Measurements from ENCODE around the gene PAPSS1. TPM values are rescaled to one million over a fixed set of nuclear protein-coding genes. Genes with fewer than 3 reads are reported as not detected.

Gene PAPSS1
- total RNA-seq, 2 donors from 2014 or later = 20.0 to 29.8 TPM

GRCh38 chr4:107742791-107743190, 22.8 kb upstream of the PAPSS1 start:
- no peaks in the 10 kb centered on the region for H3K27me3 ChIP-seq (replicated peaks; ENCODE audit: insufficient read depth)
- H3K4me1 ChIP-seq (ENCODE audit: control insufficient read depth in 1 of 2, low read depth in 2 of 2) = peaks cover 0 to 14% of the 10 kb centered on the region in 2 donors
- no peak for ATAC-seq (ENCODE audit: insufficient number of reproducible peaks, low FRiP score, low read depth)
- no peak for TF ChIP-seq CTCF (IDR thresholded peaks at IDR 0.05)
- no peak overlapping the region for H3K4me3 ChIP-seq
- H3K9me3 ChIP-seq = no peaks in the 10 kb centered on the region
- DNase-seq (ENCODE audit: low spot score) = no peak
- H3K27ac ChIP-seq = no peak overlapping the region
- H3K36me3 ChIP-seq = no peaks in the 10 kb centered on the region

- H3K27ac ChIP-seq = no peak overlapping the region
- peaks cover 0 to 14% of the 10 kb centered on the region in 2 donors for H3K4me1 ChIP-seq (ENCODE audit: control insufficient read depth in 1 of 2, low read depth in 2 of 2)
- ATAC-seq (ENCODE audit: insufficient number of reproducible peaks, low FRiP score, low read depth) = no peak
- no peak for TF ChIP-seq CTCF (IDR thresholded peaks at IDR 0.05)
- no peak for DNase-seq (ENCODE audit: low spot score)
- no peaks in the 10 kb centered on the region for H3K27me3 ChIP-seq (replicated peaks; ENCODE audit: insufficient read depth)
- no peak overlapping the region for H3K4me3 ChIP-seq
- H3K9me3 ChIP-seq = no peaks in the 10 kb centered on the region
- H3K36me3 ChIP-seq = no peaks in the 10 kb centered on the region
Measured at GRCh38 chr4:107742196-107742595, 22.2 kb upstream of the PAPSS1 start.

- no peak for ATAC-seq (ENCODE audit: insufficient number of reproducible peaks, low FRiP score, low read depth)
- Histone ChIP-seq H3K36me3 (no peaks in the 10 kb centered on the region), H3K4me1 (ENCODE audit: control insufficient read depth in 1 of 2, low read depth in 2 of 2) (peaks cover 0 to 14% of the 10 kb centered on the region in 2 donors), H3K9me3 (no peaks in the 10 kb centered on the region), H3K4me3 (no peak overlapping the region), H3K27ac (peak overlapping the region; percentile 56 to 81), H3K27me3 (replicated peaks; ENCODE audit: insufficient read depth) (no peaks in the 10 kb centered on the region)
- no peak for TF ChIP-seq CTCF (IDR thresholded peaks at IDR 0.05)
- no peak for DNase-seq (ENCODE audit: low spot score)
Measured at GRCh38 chr4:107740950-107741701, 21.1 kb upstream of the PAPSS1 start.

GRCh38 chr4:107740381-107740780, 20.3 kb upstream of the PAPSS1 start:
- H3K27me3 ChIP-seq (replicated peaks; ENCODE audit: insufficient read depth) = no peaks in the 10 kb centered on the region
- peaks cover 0 to 14% of the 10 kb centered on the region in 2 donors for H3K4me1 ChIP-seq (ENCODE audit: control insufficient read depth in 1 of 2, low read depth in 2 of 2)
- peak overlapping the region; percentile 56 to 81 for H3K27ac ChIP-seq
- H3K9me3 ChIP-seq = no peaks in the 10 kb centered on the region
- no peak overlapping the region for H3K4me3 ChIP-seq
- H3K36me3 ChIP-seq = no peaks in the 10 kb centered on the region
- no peak for DNase-seq (ENCODE audit: low spot score)
- TF ChIP-seq CTCF (IDR thresholded peaks at IDR 0.05) = no peak
- no peak for ATAC-seq (ENCODE audit: insufficient number of reproducible peaks, low FRiP score, low read depth)

- ATAC-seq (ENCODE audit: insufficient number of reproducible peaks, low FRiP score, low read depth) = no peak
- H3K4me1 ChIP-seq (ENCODE audit: control insufficient read depth in 1 of 2, low read depth in 2 of 2) = peaks cover 0 to 14% of the 10 kb centered on the region in 2 donors
- H3K27me3 ChIP-seq (replicated peaks; ENCODE audit: insufficient read depth) = no peaks in the 10 kb centered on the region
- H3K4me3 ChIP-seq = no peak overlapping the region
- H3K27ac ChIP-seq = no peak overlapping the region
- no peaks in the 10 kb centered on the region for H3K9me3 ChIP-seq
- no peaks in the 10 kb centered on the region for H3K36me3 ChIP-seq
- DNase-seq (ENCODE audit: low spot score) = no peak
- TF ChIP-seq CTCF (IDR thresholded peaks at IDR 0.05) = no peak
Measured at GRCh38 chr4:107737450-107737849, 17.4 kb upstream of the PAPSS1 start.

Measured in thoracic aorta (tissue), 2 donors.